ENCODE results near the gene ASB7.

ASB7 gene

GRCh38 chr15:100560323-100560722, 42.1 kb upstream of the ASB7 start:
- no peak for TF ChIP-seq FOXP2 (optimal IDR thresholded peaks at IDR 0.05; ENCODE audit: borderline replicate concordance, extremely low read depth, extremely low read length, insufficient read depth)
- no peak for TF ChIP-seq POLR2AphosphoS5 (IDR thresholded peaks at IDR 0.05; ENCODE audit: low read depth, low read length)
- no peak for TF ChIP-seq TAF1 (IDR thresholded peaks at IDR 0.05; ENCODE audit: borderline replicate concordance, insufficient read depth, low read length)
- no peak for TF ChIP-seq REST (IDR thresholded peaks at IDR 0.05; ENCODE audit: insufficient read depth in 1 of 2, low read depth in 2 of 2, low read length in 2 of 2)
- no peak for TF ChIP-seq SIN3A (IDR thresholded peaks at IDR 0.05; ENCODE audit: borderline replicate concordance, insufficient read depth, low read length)

GRCh38 chr15:100565591-100565990, 36.8 kb upstream of the ASB7 start:
- TF ChIP-seq SIN3A (IDR thresholded peaks at IDR 0.05; ENCODE audit: borderline replicate concordance, insufficient read depth, low read length) (no peak), REST (IDR thresholded peaks at IDR 0.05; ENCODE audit: insufficient read depth in 1 of 2, low read depth in 2 of 2, low read length in 2 of 2) (no peak), POLR2AphosphoS5 (IDR thresholded peaks at IDR 0.05; ENCODE audit: low read depth, low read length) (no peak), FOXP2 (optimal IDR thresholded peaks at IDR 0.05; ENCODE audit: borderline replicate concordance, extremely low read depth, extremely low read length, insufficient read depth) (no peak), TAF1 (IDR thresholded peaks at IDR 0.05; ENCODE audit: borderline replicate concordance, insufficient read depth, low read length) (no peak)

GRCh38 chr15:100566850-100567628, 35.4 kb upstream of the ASB7 start:
- no peak for TF ChIP-seq POLR2AphosphoS5 (IDR thresholded peaks at IDR 0.05; ENCODE audit: low read depth, low read length)
- TF ChIP-seq FOXP2 (optimal IDR thresholded peaks at IDR 0.05; ENCODE audit: borderline replicate concordance, extremely low read depth, extremely low read length, insufficient read depth), result no peak
- no peak for TF ChIP-seq SIN3A (IDR thresholded peaks at IDR 0.05; ENCODE audit: borderline replicate concordance, insufficient read depth, low read length)
- TF ChIP-seq REST (IDR thresholded peaks at IDR 0.05; ENCODE audit: insufficient read depth in 1 of 2, low read depth in 2 of 2, low read length in 2 of 2), result no peak
- no peak for TF ChIP-seq TAF1 (IDR thresholded peaks at IDR 0.05; ENCODE audit: borderline replicate concordance, insufficient read depth, low read length)

- TF ChIP-seq POLR2AphosphoS5 (IDR thresholded peaks at IDR 0.05; ENCODE audit: low read depth, low read length), result no peak
- no peak for TF ChIP-seq FOXP2 (optimal IDR thresholded peaks at IDR 0.05; ENCODE audit: borderline replicate concordance, extremely low read depth, extremely low read length, insufficient read depth)
- no peak for TF ChIP-seq SIN3A (IDR thresholded peaks at IDR 0.05; ENCODE audit: borderline replicate concordance, insufficient read depth, low read length)
- no peak for TF ChIP-seq REST (IDR thresholded peaks at IDR 0.05; ENCODE audit: insufficient read depth in 1 of 2, low read depth in 2 of 2, low read length in 2 of 2)
- no peak for TF ChIP-seq TAF1 (IDR thresholded peaks at IDR 0.05; ENCODE audit: borderline replicate concordance, insufficient read depth, low read length)
Measured at GRCh38 chr15:100569391-100569790, 33.0 kb upstream of the ASB7 start.
